GM12801 (cell line): ENCODE data around the gene SCARF1.

ENCODE experiments used
- TF ChIP-seq, protein P1 (sequence below): IDR thresholded peaks from one replicate; pipeline ENCODE4 v1.5.1; 2011; ENCODE audit warnings: control low read depth; ENCODE audit not compliant: insufficient read length; ENCODE audit errors: extremely low read depth

The SCARF1 gene

GRCh38 chr17:1673041-1673785, 27.7 kb upstream of the SCARF1 start:
- TF ChIP-seq, protein P1, sequence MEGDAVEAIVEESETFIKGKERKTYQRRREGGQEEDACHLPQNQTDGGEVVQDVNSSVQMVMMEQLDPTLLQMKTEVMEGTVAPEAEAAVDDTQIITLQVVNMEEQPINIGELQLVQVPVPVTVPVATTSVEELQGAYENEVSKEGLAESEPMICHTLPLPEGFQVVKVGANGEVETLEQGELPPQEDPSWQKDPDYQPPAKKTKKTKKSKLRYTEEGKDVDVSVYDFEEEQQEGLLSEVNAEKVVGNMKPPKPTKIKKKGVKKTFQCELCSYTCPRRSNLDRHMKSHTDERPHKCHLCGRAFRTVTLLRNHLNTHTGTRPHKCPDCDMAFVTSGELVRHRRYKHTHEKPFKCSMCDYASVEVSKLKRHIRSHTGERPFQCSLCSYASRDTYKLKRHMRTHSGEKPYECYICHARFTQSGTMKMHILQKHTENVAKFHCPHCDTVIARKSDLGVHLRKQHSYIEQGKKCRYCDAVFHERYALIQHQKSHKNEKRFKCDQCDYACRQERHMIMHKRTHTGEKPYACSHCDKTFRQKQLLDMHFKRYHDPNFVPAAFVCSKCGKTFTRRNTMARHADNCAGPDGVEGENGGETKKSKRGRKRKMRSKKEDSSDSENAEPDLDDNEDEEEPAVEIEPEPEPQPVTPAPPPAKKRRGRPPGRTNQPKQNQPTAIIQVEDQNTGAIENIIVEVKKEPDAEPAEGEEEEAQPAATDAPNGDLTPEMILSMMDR = no peak

DNA sequence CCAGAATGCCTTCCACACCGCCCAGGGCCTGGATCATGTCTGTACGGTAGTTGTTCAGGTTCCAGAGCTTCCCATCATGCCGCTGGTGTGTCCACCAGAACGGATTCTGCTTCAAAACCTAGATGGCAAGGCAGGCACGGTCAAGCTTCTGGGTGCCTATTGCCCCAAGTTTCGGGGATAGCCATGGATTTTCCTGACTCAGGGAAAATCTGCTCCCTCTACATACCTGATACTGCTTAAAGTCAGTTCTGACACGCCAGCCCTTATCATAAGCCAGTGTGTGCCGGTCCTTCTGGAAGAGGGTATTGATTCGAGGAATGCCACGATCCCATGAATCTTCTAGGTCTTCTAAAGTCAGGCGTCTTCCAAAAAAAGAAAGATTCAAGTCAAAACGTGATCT, 15.5 kb upstream of the SCARF1 start:
- TF ChIP-seq, protein P1 = no peak

DNA sequence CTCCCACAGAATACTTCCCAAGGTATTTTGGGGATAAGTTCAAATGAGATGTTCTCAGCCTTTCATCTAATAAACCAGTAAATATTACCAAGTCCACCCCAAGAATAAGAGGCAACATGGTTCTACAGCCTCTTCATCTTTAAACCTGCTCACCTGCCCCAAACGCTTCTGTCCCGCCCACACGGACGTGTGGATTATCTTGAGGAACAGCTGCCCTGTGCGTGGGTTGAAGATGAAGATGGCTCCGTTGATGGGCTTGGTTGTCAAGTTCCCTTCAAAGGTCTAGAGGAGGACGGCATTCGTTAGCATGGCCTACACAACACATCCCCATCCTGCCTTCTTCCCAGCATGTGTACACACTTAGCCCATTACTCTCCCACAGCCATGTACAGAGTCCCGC, 12.6 kb upstream of the SCARF1 start:
- TF ChIP-seq, protein P1 = no peak

DNA sequence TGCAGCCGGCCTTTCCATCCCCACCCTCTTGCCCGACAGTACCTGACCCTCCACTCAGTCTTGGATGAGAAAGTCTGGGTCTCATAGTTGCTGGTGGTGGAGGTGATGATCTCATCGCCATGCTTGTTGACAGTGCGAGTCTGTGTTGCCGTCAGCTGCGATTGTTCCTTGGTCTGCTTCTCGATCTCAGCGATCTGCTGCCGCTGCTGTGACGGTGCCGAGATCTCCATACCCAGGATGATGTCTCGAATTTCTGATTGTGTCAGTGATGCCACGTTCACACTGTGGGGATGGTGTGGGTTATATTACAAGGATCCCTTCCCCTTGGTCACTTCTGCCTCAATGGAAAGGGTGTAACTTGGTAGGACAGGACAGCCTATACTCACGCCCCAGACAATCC, 8.2 kb upstream of the SCARF1 start:
- TF ChIP-seq, protein P1 = no peak

DNA sequence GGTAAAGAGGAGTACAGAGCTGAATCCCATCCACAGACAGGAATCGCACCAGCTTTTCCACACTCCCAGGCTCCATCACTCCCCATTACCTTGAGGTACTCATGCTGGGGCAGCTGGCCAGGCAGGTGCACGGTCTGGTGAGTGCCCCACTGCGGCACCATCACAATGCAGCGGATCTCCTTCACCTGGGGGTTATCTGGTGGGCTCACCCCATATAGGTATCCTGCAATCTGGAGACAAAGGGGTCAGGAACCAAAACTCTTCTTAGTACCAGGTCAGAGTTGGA, 6.0 kb upstream of the SCARF1 start:
- TF ChIP-seq, protein P1 = no peak

DNA sequence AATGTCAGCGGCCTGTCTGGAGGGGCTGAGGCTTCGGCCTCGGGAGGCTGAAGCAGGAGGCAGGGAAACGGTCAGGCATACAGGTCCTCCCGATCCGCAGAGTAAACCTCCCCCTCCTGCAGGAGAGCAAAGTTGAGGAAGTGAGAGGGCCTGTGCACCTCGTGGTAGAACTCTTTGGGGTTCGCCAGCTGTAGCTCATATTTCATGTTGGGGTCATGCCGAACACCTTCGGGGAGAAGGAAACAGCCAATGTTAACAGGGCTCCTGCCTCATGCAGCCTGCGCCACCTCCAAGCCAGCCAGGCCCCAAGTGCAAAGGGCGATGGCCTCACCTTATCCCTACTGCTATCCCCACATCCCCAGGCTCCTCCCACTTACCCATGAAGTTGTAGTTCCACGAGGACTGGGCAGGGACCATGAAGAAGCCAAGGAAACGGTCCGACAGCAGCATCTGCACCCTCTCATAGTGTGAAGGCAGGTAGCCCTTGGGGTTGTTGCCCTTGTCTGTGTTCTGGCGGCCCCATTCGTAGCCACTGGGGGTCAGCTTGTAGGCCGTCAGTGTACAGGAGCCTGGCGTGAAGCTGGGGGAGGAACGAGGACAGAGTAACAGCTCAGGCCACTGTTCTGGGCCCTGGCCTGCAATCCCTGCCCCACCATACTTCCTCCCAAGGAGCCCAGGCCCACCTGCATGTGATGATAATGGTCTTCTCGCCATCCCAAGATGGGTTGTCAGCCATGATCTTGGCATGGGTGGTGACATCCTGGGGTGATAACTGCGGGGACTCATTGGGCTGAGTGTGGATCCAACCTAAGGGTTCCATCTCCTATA, 5.4 kb upstream of the SCARF1 start:
- TF ChIP-seq, protein P1 = no peak

- TF ChIP-seq, protein P1 = no peak
Measured at GRCh38 chr17:1649844-1650501, 4.4 kb upstream of the SCARF1 start, which contains the start of gene RILP. Gene RILP (minus strand): TSS chr17:1649866. CDS start chr17:1649804, 62 bp downstream.
